Pancreas (tissue), 10 donors: Measurements from ENCODE around the gene SETD1B. TPM values are rescaled to one million over a fixed set of nuclear protein-coding genes. Genes with fewer than 3 reads are reported as not detected.

Experiments
- ATAC-seq, 4 donors: fragments of 200-7000 bp; cut with Tn5 transposase; one replicate each; pipeline versions ENCODE4 v1.8.0 to v1.9.1; 2020; ENCODE audit warnings: mild to moderate bottlenecking in 4 of 4, moderate library complexity in 4 of 4
- DNase-seq, 6 donors: peaks; one replicate each; pipeline ENCODE4 v3.0.0-alpha.2; 2020
- FAIRE-seq: peaks from 2 replicates; lab custom pipeline; 2012; peaks lifted over from hg19 to GRCh38; lab: Jason Lieb, UNC
- H3K27ac ChIP-seq, 4 donors: fragments of 200-600 bp; sonication (generic); 1 replicate in 3 of 4; 2 replicates in 1 of 4; pipeline versions ENCODE4 v1.5.0 to v1.8.0; 2020
- H3K27me3 ChIP-seq, 4 donors: fragments of 200-600 bp; one replicate each; pipeline ENCODE4 v1.8.0; 2021
- H3K36me3 ChIP-seq, 3 donors: fragments of 200-600 bp; sonication (generic) in 1 of 3; one replicate each; pipeline versions ENCODE4 v1.5.0 to v1.8.0; 2020 to 2021
- H3K4me1 ChIP-seq, 3 donors: fragments of 200-600 bp; one replicate each; pipeline ENCODE4 v1.8.0; 2021
- H3K4me3 ChIP-seq, 4 donors: fragments of 200-600 bp; sonication (generic) in 2 of 4; one replicate each; pipeline versions ENCODE4 v1.5.0 to v1.8.0; 2020 to 2021
- H3K9me3 ChIP-seq, 4 donors: fragments of 200-600 bp; one replicate each; pipeline ENCODE4 v1.8.0; 2021
- WGBS, 2 donors: extraction: QIAGEN DNeasy Blood & Tissue Kit; methylation state at CpG; one replicate each; pipeline ENCODE4 v1.1.7; 2013; 5-methylcytosine and 5-hydroxymethylcytosine counted together
- intact Hi-C, 3 donors: fragments of 100-400 bp; cut with DNase I; formaldehyde crosslinking; loops; one replicate each; pipeline versions ENCODE4 v1.11.1 to v1.14.2; 2022
- polyA plus RNA-seq, 2 donors: library from polyadenylated mRNA; stranded (reverse); fragments of 200-250 nt; gene quantifications; one replicate each; pipeline ENCODE4 v1.2.3, GENCODE V29; 2013
- total RNA-seq, 6 donors: library from RNA; stranded (reverse); fragmentation: NEBNext Ultra II Directional in 4 of 6; extraction: Animal tissue kit (Norgen Biotek cat#: 25700) in 4 of 6; gene quantifications; one replicate each; pipeline versions ENCODE4 v1.2.1 to v1.2.4, GENCODE V29; 2021 to 2023
- TF ChIP-seq, protein P1 (sequence below), 4 donors: fragments of 200-600 bp; sonication (generic) in 3 of 4; IDR thresholded peaks; one replicate each; pipeline versions ENCODE4 v1.5.0 to v1.8.0; 2021; ENCODE audit warnings: antibody characterized with exemption in 4 of 4
- donor health status: healthy with polysubstance abuse.
- donor health status: DM: no; HTN: no; CAD: no; lungs with moderate emphysema.
- donor health status: DM: no; HTN: no; CAD: no.
- donor health status: control.
- donor health status: control.
- donor health status: Bipolar disorder and iron deficiency.
- donor health status: DM: yes; HTN: yes; CAD: no.
- donor health status: DM: no; HTN: no; CAD: no.
- donor health status: DM: no; HTN: no; CAD: no.
- donor health status: DM: yes; HTN: yes; CAD: no.

The SETD1B gene
- total and polyA plus RNA-seq, 8 donors = 9.2 to 18.5 (median 12.2) TPM

DNA sequence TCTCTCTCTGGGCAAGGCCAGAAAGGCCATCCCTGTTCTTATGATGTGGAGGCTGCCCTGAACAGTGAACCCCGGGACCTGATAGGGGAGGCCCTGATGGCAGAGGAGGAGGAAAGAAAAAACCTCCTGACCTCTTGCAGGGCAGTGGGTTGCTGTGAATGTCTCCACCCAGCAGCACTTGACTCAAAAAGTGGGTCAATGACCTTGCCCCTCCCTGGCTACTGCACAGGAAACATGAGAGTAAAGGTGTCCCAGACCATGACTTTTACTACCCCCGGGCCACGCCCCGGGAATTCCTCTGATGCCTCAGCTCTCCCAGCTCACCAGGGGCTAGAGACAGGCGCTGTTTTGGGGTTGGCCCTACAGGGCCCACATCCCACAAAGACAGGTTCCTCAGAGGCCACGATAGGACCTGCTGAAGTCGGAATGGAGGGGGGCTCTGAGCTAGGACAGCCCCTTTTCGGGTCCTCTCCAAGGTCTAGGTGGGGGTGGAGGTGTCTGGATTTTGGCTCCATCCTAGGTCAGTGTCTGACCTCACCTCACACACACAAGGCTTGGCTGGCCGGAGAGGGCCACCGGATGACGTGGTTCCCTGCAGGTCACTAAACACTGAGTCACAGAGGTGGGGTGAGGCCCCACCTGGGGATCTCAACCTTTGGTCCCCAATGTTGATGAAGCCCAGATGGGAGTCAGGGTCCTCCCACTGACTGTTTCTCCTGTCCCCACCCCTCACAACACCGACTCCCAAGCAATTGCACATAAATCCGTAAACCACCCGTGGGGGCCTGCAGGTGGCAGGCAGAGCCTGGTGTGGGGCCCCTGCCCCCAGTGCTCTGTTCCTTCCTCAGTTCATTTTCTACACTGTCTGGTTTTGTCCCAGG, 11.9 kb upstream of the SETD1B start:
- TF ChIP-seq, protein P1, sequence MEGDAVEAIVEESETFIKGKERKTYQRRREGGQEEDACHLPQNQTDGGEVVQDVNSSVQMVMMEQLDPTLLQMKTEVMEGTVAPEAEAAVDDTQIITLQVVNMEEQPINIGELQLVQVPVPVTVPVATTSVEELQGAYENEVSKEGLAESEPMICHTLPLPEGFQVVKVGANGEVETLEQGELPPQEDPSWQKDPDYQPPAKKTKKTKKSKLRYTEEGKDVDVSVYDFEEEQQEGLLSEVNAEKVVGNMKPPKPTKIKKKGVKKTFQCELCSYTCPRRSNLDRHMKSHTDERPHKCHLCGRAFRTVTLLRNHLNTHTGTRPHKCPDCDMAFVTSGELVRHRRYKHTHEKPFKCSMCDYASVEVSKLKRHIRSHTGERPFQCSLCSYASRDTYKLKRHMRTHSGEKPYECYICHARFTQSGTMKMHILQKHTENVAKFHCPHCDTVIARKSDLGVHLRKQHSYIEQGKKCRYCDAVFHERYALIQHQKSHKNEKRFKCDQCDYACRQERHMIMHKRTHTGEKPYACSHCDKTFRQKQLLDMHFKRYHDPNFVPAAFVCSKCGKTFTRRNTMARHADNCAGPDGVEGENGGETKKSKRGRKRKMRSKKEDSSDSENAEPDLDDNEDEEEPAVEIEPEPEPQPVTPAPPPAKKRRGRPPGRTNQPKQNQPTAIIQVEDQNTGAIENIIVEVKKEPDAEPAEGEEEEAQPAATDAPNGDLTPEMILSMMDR (IDR thresholded peaks at IDR 0.05) = no peak
- Histone ChIP-seq H3K4me1 (peaks cover 22 to 32% (median 23%) of the 10 kb centered on the region in 3 donors), H3K9me3 (no peaks in the 10 kb centered on the region), H3K4me3 (peak overlapping the region in 1 of 4 donors; percentile 68), H3K27ac (no peak overlapping the region), H3K36me3 (no peaks in the 10 kb centered on the region), H3K27me3 (no peaks in the 10 kb centered on the region)
- DNase-seq (peak in 1 of 6 donors; percentile 58), ATAC-seq (no peak), FAIRE-seq (no peak)
- 86 to 87% methylated on average over 14 of the region's 14 CpGs for WGBS, 2 donors
- intact Hi-C loops = loop anchor here in 1 of 3 donors (10.0 kb wide), 1 partner anchor 93 kb away; the partner anchor contains the start of gene PSMD9

DNA sequence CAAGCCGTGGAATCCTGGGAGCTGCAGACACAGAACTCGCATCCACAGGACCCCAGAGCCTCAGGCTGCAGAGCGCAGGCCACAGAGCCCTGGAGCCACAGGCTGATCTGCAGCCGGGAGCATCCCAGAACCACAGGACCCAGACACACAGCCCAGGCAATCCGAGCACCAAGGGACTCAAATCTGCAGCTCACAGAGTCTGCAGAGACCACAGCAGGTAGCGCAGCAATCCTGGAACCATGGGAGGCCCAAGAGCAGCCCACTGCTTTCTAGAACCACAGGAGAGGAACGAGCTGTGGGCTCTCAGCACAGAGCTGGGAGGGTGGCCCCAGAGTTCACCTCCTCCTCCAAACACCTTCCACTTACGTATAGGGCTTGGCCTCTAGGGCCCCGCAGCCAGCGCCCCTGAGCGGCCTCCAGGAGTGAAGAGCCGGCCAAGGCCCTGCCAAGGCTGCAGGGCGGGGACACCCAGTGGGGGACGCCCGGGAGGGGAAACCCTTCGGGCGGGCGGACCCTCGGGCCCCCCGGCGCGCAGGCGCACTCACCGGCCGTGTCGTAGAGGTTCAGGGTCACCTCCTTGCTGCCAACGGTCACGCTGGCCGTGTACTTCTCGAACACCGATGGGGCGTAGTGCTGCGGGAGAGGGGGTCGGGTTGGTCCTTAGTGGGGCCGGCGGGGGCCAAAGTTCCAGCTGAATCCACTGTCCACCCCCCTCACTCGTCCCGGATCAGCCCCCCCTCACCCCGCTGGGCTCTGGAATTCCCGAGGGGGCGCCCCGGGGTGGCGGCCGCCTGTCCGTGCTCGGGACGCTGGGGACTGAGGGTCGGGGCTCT, 11.0 kb upstream of the SETD1B start:
- TF ChIP-seq, protein P1 (IDR thresholded peaks at IDR 0.05) = no peak
- H3K9me3 ChIP-seq = no peaks in the 10 kb centered on the region
- 24 to 36% methylated on average over 44 to 48 of the region's 48 CpGs for WGBS, 2 donors
- peak in 5 of 6 donors; percentile 41 to 87 (median 70) for DNase-seq
- H3K27ac ChIP-seq = peak overlapping the region in 2 of 4 donors; percentile 18 to 44
- no peaks in the 10 kb centered on the region for H3K36me3 ChIP-seq
- H3K4me1 ChIP-seq = peaks cover 29 to 32% (median 29%) of the 10 kb centered on the region in 3 donors
- peak overlapping the region; percentile 27 to 68 (median 50) for H3K4me3 ChIP-seq
- H3K27me3 ChIP-seq = no peaks in the 10 kb centered on the region
- intact Hi-C loops = loop anchor here in 1 of 3 donors (10.0 kb wide), 1 partner anchor 92 kb away; the partner anchor contains the start of gene PSMD9
- no peak for FAIRE-seq
- ATAC-seq = no peak

DNA sequence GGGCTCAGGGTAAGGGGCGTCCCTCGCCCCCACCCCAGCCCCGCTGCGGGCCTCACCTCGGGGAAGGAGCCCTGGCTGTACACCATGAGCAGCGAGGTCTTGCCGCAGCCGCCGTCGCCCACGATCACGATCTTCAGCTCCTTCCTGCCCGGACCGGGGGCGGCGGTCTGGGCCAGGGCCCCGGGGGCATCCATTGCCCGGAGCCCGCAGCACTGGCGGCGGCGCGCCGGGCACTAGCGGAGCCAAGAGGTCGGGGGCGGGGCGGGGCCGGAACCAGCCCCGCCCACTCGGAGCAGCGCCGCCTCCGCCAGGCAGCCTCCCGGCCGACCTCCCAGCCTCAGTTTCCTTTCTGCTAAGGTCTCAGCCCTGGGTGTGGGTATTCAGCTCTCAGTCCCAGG, 10.4 kb upstream of the SETD1B start, which contains the start of gene RHOF:
Gene RHOF, minus strand, starts transcription at position 249 of the 398 bp plus-strand sequence. Its CDS starts 55 bp downstream, at position 194.
- Histone ChIP-seq H3K27me3 (no peaks in the 10 kb centered on the region), H3K27ac (peak within 1 kb of the TSS; percentile 54 to 100 (median 88)), H3K4me1 (peaks cover 34 to 38% (median 35%) of the 10 kb centered on the region in 3 donors), H3K36me3 (no peaks in the 10 kb centered on the region), H3K4me3 (peak within 1 kb of the TSS; percentile 27 to 68 (median 50)), H3K9me3 (no peaks in the 10 kb centered on the region)
- intact Hi-C loops = loop anchor here in 1 of 3 donors (10.0 kb wide), 1 partner anchor 91 kb away; the partner anchor contains the start of gene PSMD9
- FAIRE-seq (no peak), DNase-seq (peak in 2 of 6 donors; percentile 81 to 84), ATAC-seq (peak; percentile 7 to 17 (median 12))
- TF ChIP-seq, protein P1 (IDR thresholded peaks at IDR 0.05) = no peak
- 2 to 3% methylated on average over 25 to 36 of the region's 36 CpGs for WGBS, 2 donors

DNA sequence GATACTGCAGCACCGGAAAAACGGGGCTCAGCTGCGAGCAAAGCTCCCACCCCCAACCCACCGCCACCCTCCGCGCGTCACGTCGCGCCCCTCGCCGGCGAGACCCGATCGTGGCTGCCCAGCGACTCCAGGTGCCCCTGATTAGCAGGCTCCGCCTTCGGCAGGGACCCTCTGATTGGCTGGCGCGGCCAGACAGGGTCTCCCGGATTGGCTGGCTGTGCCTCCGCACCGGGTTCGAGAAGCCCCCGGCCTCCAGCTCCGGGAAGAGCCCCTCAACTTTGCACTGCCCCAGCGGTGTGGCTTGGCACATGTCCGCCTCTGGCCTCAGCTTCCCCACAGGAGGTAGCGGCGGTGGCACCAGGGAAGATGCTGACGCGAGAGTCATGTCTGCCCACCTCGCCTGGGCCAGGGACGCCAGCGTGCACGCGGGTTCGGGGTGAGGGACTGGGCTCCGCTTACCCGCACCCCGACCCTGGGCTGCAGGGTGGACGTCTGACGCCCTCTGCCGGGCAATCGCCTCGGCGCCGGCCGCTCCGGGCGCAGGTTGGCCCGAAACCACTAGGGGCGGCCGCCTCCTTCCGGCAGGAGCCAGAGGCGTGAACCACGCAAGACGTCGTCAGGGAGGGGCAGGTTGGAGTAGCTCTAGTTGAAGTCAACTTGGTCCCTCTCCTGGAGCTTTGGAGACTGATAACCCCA, 9.8 kb upstream of the SETD1B start:
- Histone ChIP-seq H3K27me3 (no peaks in the 10 kb centered on the region), H3K27ac (peak overlapping the region; percentile 54 to 100 (median 88)), H3K4me3 (peak overlapping the region; percentile 27 to 68 (median 50)), H3K4me1 (peaks cover 34 to 43% (median 41%) of the 10 kb centered on the region in 3 donors), H3K36me3 (no peaks in the 10 kb centered on the region), H3K9me3 (no peaks in the 10 kb centered on the region)
- ATAC-seq = peak; percentile 71 to 81 (median 72)
- no peak for FAIRE-seq
- intact Hi-C loops = loop anchor here in 1 of 3 donors (10.0 kb wide), 1 partner anchor 91 kb away; the partner anchor contains the start of gene PSMD9
- 0 to 1% methylated on average over 51 to 59 of the region's 59 CpGs for WGBS, 2 donors
- TF ChIP-seq, protein P1 (IDR thresholded peaks at IDR 0.05) = peak; percentile 99 to 100 (median 100)
- peak; percentile 86 to 96 (median 94) for DNase-seq
